Mesenchymal stem cell (in vitro differentiated cells and primary cell): ENCODE results near the gene PRKAG3.

Experiments used
- DNase-seq: peaks from one replicate; pipeline ENCODE4 v3.0.0-alpha.2; 2013
- H2AFZ ChIP-seq: one replicate; pipeline ENCODE4 v1.6.1; 2013; ENCODE audit warnings: low read depth, mild to moderate bottlenecking, control low read depth, inconsistent platforms, low read length, moderate library complexity
- H2AK5ac ChIP-seq: 2 replicates; pipeline ENCODE4 v1.6.1; 2013; ENCODE audit warnings: low read length, moderate library complexity, mild to moderate bottlenecking, inconsistent platforms; ENCODE audit not compliant: severe bottlenecking
- H2BK120ac ChIP-seq: one replicate; pipeline ENCODE4 v1.6.1; 2013; ENCODE audit warnings: low read depth, mild to moderate bottlenecking, inconsistent platforms, low read length, moderate library complexity
- H2BK12ac ChIP-seq, 2 experiments: one replicate each; pipeline ENCODE4 v1.6.1; 2013; ENCODE audit warnings: inconsistent platforms in 2 of 2, low read length in 2 of 2, mild to moderate bottlenecking in 2 of 2, moderate library complexity in 2 of 2, control low read depth in 1 of 2
- H2BK15ac ChIP-seq: one replicate; pipeline ENCODE4 v1.6.1; 2013; ENCODE audit warnings: mild to moderate bottlenecking, low read depth, inconsistent platforms; ENCODE audit not compliant: poor library complexity, severe bottlenecking
- H2BK5ac ChIP-seq: 2 replicates; pipeline ENCODE4 v1.6.1; 2013; ENCODE audit warnings: low read depth, mild to moderate bottlenecking, low read length, control low read depth, inconsistent platforms; ENCODE audit not compliant: poor library complexity, severe bottlenecking
- H3K14ac ChIP-seq, 2 experiments: one replicate each; pipeline ENCODE4 v1.6.1; 2013; ENCODE audit warnings: inconsistent platforms in 2 of 2, low read length in 2 of 2, control low read depth in 1 of 2, mild to moderate bottlenecking in 1 of 2, moderate library complexity in 1 of 2
- H3K18ac ChIP-seq, 2 experiments: one replicate each; pipeline ENCODE4 v1.6.1; 2013; ENCODE audit warnings: inconsistent platforms in 2 of 2, low read length in 2 of 2, control low read depth in 1 of 2, low read depth in 1 of 2, mild to moderate bottlenecking in 1 of 2
- H3K23ac ChIP-seq, 2 experiments: one replicate each; pipeline ENCODE4 v1.6.1; 2013; ENCODE audit warnings: inconsistent platforms in 2 of 2, low read length in 2 of 2, mild to moderate bottlenecking in 2 of 2, moderate library complexity in 2 of 2, control low read depth in 1 of 2
- H3K27ac ChIP-seq: 2 replicates; pipeline ENCODE4 v1.5.1; 2013; ENCODE audit warnings: mild to moderate bottlenecking, moderate library complexity, low read length, control low read depth, inconsistent platforms; ENCODE audit not compliant: poor library complexity, severe bottlenecking
- H3K27me3 ChIP-seq, 2 experiments: 2 replicates each; pipeline versions ENCODE4 v1.6.1 to v1.7.0; 2013; ENCODE audit warnings: low read length in 2 of 2, mild to moderate bottlenecking in 2 of 2, moderate library complexity in 2 of 2, control low read depth in 1 of 2, inconsistent platforms in 1 of 2; ENCODE audit not compliant: control insufficient read depth in 1 of 2, insufficient read depth in 1 of 2
- H3K36me3 ChIP-seq, 2 experiments: 2 replicates each; pipeline versions ENCODE4 v1.6.1 to v1.7.0; 2013; ENCODE audit warnings: low read length in 2 of 2, control low read depth in 1 of 2, inconsistent platforms in 1 of 2, low read depth in 1 of 2, mild to moderate bottlenecking in 1 of 2; ENCODE audit not compliant: insufficient read depth in 2 of 2, control insufficient read depth in 1 of 2
- H3K4ac ChIP-seq, 2 experiments: one replicate each; pipeline ENCODE4 v1.6.1; 2013; ENCODE audit warnings: inconsistent platforms in 2 of 2, low read length in 2 of 2, mild to moderate bottlenecking in 2 of 2, moderate library complexity in 2 of 2, control low read depth in 1 of 2, low read depth in 1 of 2
- H3K4me1 ChIP-seq: 2 replicates; pipeline ENCODE4 v1.6.1; 2013; ENCODE audit warnings: low read depth, low read length, control low read depth; ENCODE audit not compliant: control insufficient read depth, insufficient read depth
- H3K4me2 ChIP-seq: 2 replicates; pipeline ENCODE4 v1.6.1; 2013; ENCODE audit warnings: low read length, mild to moderate bottlenecking, inconsistent platforms; ENCODE audit not compliant: poor library complexity, severe bottlenecking
- H3K4me3 ChIP-seq, 2 experiments: 2 replicates each; pipeline versions ENCODE4 v1.5.1 to v1.7.0; 2013; ENCODE audit warnings: low read length in 2 of 2, mild to moderate bottlenecking in 2 of 2, control low read depth in 1 of 2, low read depth in 1 of 2; ENCODE audit not compliant: insufficient read depth in 1 of 2
- H3K79me1 ChIP-seq: replicated peaks from 2 replicates; pipeline ENCODE4 v1.6.1; 2013; ENCODE audit warnings: mild to moderate bottlenecking, control low read depth, low read length, inconsistent platforms; ENCODE audit not compliant: poor library complexity, severe bottlenecking
- H3K9ac ChIP-seq: 2 replicates; pipeline ENCODE4 v1.7.0; 2013; ENCODE audit warnings: mild to moderate bottlenecking, low read length, moderate library complexity
- H3K9me3 ChIP-seq: 2 replicates; pipeline ENCODE4 v1.7.0; 2013; ENCODE audit warnings: mild to moderate bottlenecking, low read length; ENCODE audit not compliant: control insufficient read depth
- H4K8ac ChIP-seq: one replicate; pipeline ENCODE4 v1.6.1; 2013; ENCODE audit warnings: inconsistent platforms, mild to moderate bottlenecking, low read length, moderate library complexity
- H4K91ac ChIP-seq: one replicate; pipeline ENCODE4 v1.6.1; 2013; ENCODE audit warnings: mild to moderate bottlenecking, low read length, inconsistent platforms
- WGBS: methylation state at CpG from one replicate; pipeline ENCODE4 v1.1.7; 2013; ENCODE audit warnings: mixed read lengths; 5-methylcytosine and 5-hydroxymethylcytosine counted together

Gene PRKAG3

GRCh38 chr2:218813771-218814460, 17.7 kb downstream of the PRKAG3 start:
- Histone ChIP-seq H3K36me3 (peaks cover 38 to 58% of the 10 kb centered on the region in 2 experiments), H3K4me2 (no peak overlapping the region), H4K8ac (no peak overlapping the region), H2BK12ac (no peak overlapping the region), H2BK5ac (no peak overlapping the region), H3K18ac (no peak overlapping the region), H3K4ac (no peak overlapping the region), H3K79me1 (peaks cover 9% of the 10 kb centered on the region), H3K9me3 (no peaks in the 10 kb centered on the region), H3K27ac (no peak overlapping the region), H3K27me3 (peaks cover 0 to 24% of the 10 kb centered on the region in 2 experiments), H3K4me3 (no peak overlapping the region), H2AFZ (no peak overlapping the region), H3K14ac (no peak overlapping the region), H3K9ac (no peak overlapping the region), H4K91ac (no peak overlapping the region), H3K4me1 (peaks cover 2% of the 10 kb centered on the region), H2BK120ac (no peak overlapping the region), H2AK5ac (no peak overlapping the region), H2BK15ac (no peak overlapping the region), H3K23ac (no peak overlapping the region)
- WGBS, result 90% methylated on average over 11 of the region's 11 CpGs
- DNase-seq, result no peak

GRCh38 chr2:218812861-218813260, 18.7 kb downstream of the PRKAG3 start:
- no peak overlapping the region for H2BK15ac ChIP-seq
- H3K4me3 ChIP-seq, result no peak overlapping the region
- H2AK5ac ChIP-seq, result no peak overlapping the region
- no peak overlapping the region for H2AFZ ChIP-seq
- 93% methylated on average over 4 of the region's 5 CpGs for WGBS
- no peak overlapping the region for H3K4me2 ChIP-seq
- DNase-seq, result no peak
- peaks cover 31 to 55% of the 10 kb centered on the region in 2 experiments for H3K36me3 ChIP-seq
- H3K4me1 ChIP-seq, result peaks cover 2% of the 10 kb centered on the region
- H2BK5ac ChIP-seq, result no peak overlapping the region
- peaks cover 11% of the 10 kb centered on the region for H3K79me1 ChIP-seq
- no peak overlapping the region for H3K23ac ChIP-seq
- no peak overlapping the region for H4K8ac ChIP-seq
- H2BK120ac ChIP-seq, result no peak overlapping the region
- H3K27ac ChIP-seq, result no peak overlapping the region
- peaks cover 0 to 25% of the 10 kb centered on the region in 2 experiments for H3K27me3 ChIP-seq
- no peak overlapping the region for H3K4ac ChIP-seq
- H3K14ac ChIP-seq, result no peak overlapping the region
- no peak overlapping the region for H2BK12ac ChIP-seq
- H3K9ac ChIP-seq, result no peak overlapping the region
- H3K18ac ChIP-seq, result no peak overlapping the region
- no peaks in the 10 kb centered on the region for H3K9me3 ChIP-seq
- H4K91ac ChIP-seq, result no peak overlapping the region

- no peak overlapping the region for H3K14ac ChIP-seq
- H2BK12ac ChIP-seq, result no peak overlapping the region
- no peak for DNase-seq
- H3K4ac ChIP-seq, result no peak overlapping the region
- H3K79me1 ChIP-seq, result peaks cover 11% of the 10 kb centered on the region
- H3K9me3 ChIP-seq, result no peaks in the 10 kb centered on the region
- H2BK15ac ChIP-seq, result no peak overlapping the region
- H3K27ac ChIP-seq, result no peak overlapping the region
- peaks cover 3% of the 10 kb centered on the region for H3K4me1 ChIP-seq
- 96% methylated on average over 21 of the region's 21 CpGs for WGBS
- peaks cover 31 to 55% of the 10 kb centered on the region in 2 experiments for H3K36me3 ChIP-seq
- H3K4me2 ChIP-seq, result no peak overlapping the region
- no peak overlapping the region for H2BK120ac ChIP-seq
- H3K4me3 ChIP-seq, result no peak overlapping the region
- H3K23ac ChIP-seq, result no peak overlapping the region
- H2AK5ac ChIP-seq, result no peak overlapping the region
- H4K8ac ChIP-seq, result no peak overlapping the region
- H2BK5ac ChIP-seq, result no peak overlapping the region
- peaks cover 0 to 25% of the 10 kb centered on the region in 2 experiments for H3K27me3 ChIP-seq
- no peak overlapping the region for H2AFZ ChIP-seq
- no peak overlapping the region for H3K18ac ChIP-seq
- no peak overlapping the region for H3K9ac ChIP-seq
- H4K91ac ChIP-seq, result peak overlapping the region; percentile 15
Observed at GRCh38 chr2:218812096-218812815, 19.3 kb downstream of the PRKAG3 start.

GRCh38 chr2:218811382-218811781, 20.2 kb downstream of the PRKAG3 start:
- H3K36me3 ChIP-seq, result peaks cover 31 to 52% of the 10 kb centered on the region in 2 experiments
- H3K79me1 ChIP-seq, result peaks cover 11% of the 10 kb centered on the region
- peak; percentile 15 for DNase-seq
- H3K14ac ChIP-seq, result peak overlapping the region in 1 of 2 experiments; percentile 83
- H3K27me3 ChIP-seq, result peaks cover 0 to 25% of the 10 kb centered on the region in 2 experiments
- H2AK5ac ChIP-seq, result no peak overlapping the region
- peaks cover 3% of the 10 kb centered on the region for H3K4me1 ChIP-seq
- H3K9me3 ChIP-seq, result no peaks in the 10 kb centered on the region
- H4K8ac ChIP-seq, result peak overlapping the region; percentile 36
- H3K4me3 ChIP-seq, result no peak overlapping the region
- H3K9ac ChIP-seq, result no peak overlapping the region
- H2BK15ac ChIP-seq, result no peak overlapping the region
- H3K23ac ChIP-seq, result no peak overlapping the region
- no peak overlapping the region for H2BK12ac ChIP-seq
- peak overlapping the region; percentile 62 for H4K91ac ChIP-seq
- no peak overlapping the region for H3K27ac ChIP-seq
- 81% methylated on average over 4 of the region's 4 CpGs for WGBS
- H3K18ac ChIP-seq, result no peak overlapping the region
- H2BK5ac ChIP-seq, result no peak overlapping the region
- no peak overlapping the region for H3K4ac ChIP-seq
- no peak overlapping the region for H2BK120ac ChIP-seq
- no peak overlapping the region for H2AFZ ChIP-seq
- H3K4me2 ChIP-seq, result no peak overlapping the region
